ENCODE results near the gene AGTPBP1. TPM values are rescaled to one million over a fixed set of nuclear protein-coding genes. Genes with fewer than 3 reads are reported as not detected.
A peak's percentile ranks its signal among the peaks of the same experiment; 100 is the strongest.

The AGTPBP1 gene
- total RNA-seq, 1 donor from 2014 or later = 38.0 TPM

DNA sequence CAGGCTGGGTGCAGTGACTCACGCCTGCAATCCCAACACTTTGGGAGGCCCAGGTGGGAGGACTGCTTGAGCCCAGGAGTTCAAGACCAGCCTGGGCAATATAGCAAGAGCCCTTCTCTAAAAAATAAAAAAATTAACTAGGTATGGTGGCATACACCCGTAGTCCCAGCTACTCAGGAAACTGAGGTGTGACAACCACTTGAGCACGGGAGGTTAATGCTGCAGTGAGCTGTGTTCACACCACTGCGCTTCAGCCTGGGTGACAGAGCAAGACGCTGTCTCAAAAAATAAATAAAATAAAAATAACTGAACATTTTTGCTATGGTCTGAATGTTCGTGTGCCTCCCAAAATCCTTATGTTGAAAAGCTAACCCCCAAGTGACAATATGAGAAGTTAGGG lies 24.5 kb downstream of the AGTPBP1 start:
- DNase-seq = no peak

DNA sequence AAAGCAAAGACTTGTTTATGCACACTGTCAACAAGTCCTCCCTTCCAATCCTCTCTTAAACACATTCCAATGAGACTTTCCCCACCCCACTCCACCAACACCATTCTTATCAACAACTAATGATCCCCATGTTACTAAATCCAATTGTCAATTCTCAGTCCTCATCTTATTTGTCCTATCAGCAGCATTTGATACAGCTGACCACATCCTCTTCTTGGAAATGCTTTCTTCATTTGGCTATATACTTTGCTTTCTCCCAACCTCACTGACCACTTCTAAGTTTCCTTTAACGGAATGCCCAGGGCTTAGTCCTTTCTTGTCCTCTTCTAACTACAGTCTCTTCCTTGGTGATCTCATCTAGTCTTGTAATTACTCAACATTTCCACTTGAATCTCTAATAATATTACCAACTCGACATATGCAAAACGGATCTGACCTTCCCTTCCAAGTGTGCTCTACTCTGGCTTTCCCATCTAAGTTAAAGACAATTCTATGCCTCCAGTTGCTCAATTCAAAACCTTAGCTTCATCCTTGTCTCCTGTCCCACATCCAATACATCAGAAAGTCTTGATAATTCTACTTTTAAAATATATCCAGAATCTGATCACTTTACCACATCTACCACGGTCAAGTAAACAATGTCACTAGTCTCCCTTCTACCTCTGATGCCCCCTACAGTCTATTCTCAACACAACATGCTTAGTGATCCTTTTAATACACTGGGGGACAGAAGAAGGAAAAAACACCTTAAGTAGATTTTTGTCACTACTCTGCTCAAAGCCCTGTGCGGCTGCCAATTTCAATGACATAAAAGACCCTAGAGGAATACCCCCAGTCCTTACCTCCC lies 25.5 kb downstream of the AGTPBP1 start:
- no peak for DNase-seq

DNA sequence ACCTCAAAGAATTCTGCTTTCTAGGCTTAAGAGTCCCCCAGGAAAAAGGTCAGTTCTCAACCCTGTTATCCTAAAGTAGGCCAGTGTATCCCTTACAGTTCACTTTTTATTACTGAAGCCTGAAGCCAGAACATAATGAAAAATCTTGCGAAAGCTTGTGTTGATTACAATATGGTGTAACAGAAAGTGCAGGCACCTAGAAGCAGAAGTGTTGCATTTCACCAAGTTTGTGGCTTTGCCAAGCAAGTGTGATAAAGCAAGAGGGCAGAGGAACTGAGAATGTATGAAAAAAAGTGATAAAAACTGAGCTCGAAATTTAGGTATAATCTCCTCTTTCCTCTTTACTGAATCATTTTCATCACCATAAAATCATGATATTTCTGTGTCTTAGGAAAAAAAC lies 26.2 kb downstream of the AGTPBP1 start:
- no peak for DNase-seq

DNA sequence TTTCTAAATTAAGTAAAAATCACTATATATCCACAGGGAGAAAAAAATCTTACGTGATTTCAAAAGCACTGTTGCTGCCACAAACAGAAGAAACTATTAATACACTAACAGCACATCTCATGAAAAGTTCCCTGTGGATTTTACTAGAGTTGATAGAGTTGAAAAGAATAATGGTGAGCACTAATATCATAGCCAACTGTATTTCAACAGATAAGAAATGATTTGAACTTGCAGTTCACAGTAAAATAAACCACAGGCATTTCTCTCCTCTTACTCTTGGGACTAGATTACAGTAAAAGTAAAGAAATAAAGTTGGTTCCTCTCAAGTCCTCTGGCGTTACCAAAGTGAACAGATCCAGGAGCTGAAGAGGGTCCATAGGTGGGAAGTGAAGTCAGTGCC lies 27.9 kb downstream of the AGTPBP1 start:
- no peak for DNase-seq

- no peak for DNase-seq
Observed at GRCh38 chr9:85704744-85705143, 37.0 kb downstream of the AGTPBP1 start.

DNA sequence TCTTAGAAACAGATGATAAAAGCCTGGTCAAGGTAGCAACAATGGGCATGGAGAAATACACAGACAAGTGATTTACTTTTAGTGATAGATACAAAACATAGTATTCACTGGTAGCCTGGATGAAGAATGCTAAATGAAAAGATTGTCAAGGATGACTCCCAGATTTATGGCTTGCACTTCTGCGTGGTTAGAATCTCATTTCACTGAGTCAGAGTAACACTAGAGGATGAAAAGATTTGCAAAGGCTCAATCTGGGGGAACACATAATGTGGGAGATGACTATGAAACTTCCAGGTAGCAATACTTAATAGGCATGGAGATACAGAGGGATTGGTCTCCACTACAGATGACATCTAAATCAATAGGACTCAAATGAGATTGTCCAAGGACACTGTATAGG lies 38.4 kb downstream of the AGTPBP1 start:
- DNase-seq = no peak

GRCh38 chr9:85702726-85703289 lies 38.9 kb downstream of the AGTPBP1 start:
- DNase-seq = no peak

DNA sequence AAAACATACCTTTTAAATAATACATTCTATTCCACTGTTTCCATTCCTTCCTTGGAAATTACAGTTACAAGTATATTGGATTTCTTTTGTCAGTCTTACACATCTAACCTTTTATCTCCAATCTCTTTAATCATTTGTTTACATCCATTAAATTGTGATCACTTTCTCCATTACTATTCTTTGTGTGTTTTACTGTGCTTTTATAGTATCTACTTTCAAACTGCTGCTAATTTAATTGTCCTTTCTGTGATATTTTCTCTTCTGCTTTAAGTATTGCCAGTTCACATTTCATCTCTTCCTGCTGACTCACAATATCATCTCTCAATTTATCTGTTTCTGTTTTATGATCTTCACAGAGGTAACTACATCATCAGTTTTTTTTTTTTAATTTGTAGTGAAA lies 39.6 kb downstream of the AGTPBP1 start:
- no peak for DNase-seq

DNA sequence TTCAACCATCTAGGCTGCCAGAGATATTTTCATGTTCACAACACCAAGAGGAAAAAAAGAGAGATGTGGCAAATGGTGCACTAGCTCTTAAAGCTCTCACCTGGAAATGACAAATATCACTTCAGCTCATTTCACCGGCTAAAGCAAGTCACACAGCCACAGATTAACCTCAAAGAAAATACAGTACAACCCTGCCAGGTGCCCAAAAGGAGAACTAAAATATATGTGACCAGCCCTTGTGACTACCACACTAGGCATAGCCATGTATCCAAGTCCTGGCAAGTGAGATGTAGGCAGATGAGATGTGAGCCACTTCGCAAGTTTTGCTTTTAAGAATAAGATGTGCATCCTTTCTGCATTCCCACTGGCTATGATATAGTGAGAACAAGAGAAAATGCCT lies 41.4 kb downstream of the AGTPBP1 start:
- DNase-seq = no peak

DNA sequence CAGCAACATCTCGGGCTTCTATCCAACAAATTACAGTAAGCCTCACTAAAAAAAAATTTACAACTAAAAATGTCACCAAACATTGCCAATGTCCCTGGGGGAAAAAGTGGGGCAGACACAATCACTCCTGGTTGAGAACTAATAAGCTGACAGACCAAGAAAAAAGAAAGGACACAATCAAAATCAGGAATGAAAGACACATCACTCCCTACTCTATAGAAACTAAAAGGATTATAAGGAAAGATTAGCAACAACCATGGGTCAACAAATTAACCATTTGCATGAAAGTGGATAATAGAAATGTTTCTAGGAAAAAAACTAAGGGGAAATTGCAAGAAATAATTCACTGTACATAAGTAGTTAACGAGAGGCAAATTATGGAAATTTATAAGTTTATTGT lies 53.4 kb downstream of the AGTPBP1 start:
- no peak for DNase-seq

GRCh38 chr9:85685081-85685480 lies 56.7 kb downstream of the AGTPBP1 start:
- DNase-seq = no peak

DNA sequence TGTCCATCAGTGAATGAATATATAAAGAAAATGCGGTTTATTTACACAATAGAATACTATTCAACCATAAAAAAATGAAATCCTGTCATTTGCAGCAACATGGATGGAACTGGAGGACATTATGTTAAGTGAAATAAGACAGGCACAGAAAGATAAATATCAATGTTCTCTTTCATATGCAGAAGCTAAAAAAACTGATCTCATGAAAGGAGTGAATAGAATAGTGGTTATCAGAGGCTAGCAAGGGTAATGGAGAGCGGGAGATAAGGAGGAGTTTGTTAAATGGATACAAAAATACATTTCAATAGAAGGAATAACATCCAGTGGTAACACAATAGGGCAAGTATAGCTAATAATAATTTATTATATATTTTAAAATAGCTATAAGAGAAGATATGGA lies 65.0 kb downstream of the AGTPBP1 start:
- DNase-seq = no peak

GRCh38 chr9:85667374-85667773 lies 74.4 kb downstream of the AGTPBP1 start:
- no peak for DNase-seq

DNA sequence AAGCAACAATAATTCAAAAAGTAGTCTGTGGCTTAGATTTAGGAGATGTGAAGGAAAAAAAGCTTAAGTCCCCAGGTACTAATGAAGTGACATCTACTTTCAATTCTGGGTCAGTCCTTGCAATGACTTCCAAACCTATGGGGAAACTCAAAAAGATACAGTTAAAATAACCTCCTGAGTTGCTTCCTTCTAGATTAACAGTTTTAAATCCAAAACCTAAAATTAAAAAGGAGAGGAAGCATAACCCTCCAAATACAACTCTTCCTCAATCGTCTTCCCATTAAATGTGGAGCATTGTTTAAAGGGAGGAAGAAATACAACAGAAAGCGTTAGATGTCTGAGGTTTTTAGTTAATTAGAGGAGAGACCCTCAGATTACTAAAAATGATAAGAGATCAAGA lies 75.7 kb downstream of the AGTPBP1 start:
- DNase-seq = no peak

DNA sequence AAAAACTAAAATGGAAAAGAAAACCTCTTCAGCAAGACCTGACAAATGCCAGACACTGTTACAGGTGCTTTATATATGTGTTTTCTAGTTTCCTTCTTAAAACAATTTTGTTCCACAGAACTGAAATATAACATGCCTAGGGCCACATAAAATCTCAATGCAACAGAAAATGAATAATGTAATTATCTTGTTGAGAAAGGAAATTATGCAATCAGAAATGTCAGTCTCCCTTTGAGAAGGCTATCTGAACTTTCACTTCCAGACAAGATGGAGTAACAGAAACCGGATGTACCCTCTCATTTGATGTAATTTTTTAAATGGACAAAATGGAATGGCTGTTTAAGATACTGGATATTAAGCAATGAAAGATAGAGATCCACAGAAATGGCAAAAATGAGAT lies 79.2 kb downstream of the AGTPBP1 start:
- no peak for DNase-seq

DNA sequence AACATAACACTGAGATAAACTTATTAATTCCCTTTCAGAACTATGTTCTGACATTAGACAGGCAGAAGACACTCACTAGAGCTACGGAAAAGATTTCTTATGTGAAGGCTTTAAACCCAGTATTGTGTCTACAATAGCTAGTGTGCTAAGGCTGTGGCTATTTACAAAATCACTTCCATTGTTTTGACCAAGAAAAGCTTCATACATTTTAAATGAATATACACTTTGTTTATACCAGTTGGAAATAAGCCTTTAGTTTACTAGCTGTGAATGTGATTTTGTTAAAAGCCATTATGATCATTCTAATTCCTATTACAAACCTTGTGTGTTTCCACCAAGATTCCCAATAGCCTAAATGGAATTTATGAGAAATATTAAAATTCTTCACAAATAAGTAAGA lies 83.0 kb downstream of the AGTPBP1 start:
- DNase-seq = no peak

DNA sequence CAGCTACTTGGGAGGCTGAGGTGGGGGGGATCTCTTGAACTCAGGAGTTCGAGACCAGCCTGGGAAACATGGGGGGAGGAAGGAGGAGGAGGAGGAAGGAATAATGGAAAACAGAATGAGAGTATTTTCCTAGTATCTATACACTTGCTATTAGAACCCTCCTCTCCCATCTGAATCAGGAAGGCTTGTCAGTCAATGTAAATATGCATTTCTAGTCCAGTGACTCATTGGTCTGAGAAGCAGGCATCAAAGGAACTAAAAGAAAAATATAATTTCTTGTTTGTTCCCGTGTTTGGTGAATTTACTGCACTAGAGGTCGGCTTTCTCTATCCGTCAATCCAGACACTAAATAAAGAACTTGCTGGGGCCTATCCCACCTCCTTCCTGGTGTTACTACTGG lies 88.6 kb downstream of the AGTPBP1 start:
- no peak for DNase-seq

DNA sequence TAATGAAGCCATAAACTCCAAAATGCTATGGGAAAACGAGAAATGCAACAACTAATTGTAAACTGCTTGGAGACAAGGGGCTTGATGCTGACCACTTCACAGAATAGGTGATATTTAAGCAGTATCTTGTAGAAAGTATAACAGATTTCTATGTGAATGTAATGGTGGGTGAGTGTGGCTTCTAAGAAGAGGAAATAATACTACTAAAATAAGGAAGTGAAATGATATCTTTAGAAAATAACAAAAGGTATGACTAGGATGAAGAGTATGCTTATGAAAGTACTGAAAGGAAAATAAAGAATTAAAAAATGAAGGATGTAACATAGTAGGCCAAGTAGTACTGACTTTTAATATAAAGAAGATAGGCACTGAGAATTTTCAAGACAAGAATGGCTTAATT lies 94.2 kb downstream of the AGTPBP1 start:
- DNase-seq = no peak

DNA sequence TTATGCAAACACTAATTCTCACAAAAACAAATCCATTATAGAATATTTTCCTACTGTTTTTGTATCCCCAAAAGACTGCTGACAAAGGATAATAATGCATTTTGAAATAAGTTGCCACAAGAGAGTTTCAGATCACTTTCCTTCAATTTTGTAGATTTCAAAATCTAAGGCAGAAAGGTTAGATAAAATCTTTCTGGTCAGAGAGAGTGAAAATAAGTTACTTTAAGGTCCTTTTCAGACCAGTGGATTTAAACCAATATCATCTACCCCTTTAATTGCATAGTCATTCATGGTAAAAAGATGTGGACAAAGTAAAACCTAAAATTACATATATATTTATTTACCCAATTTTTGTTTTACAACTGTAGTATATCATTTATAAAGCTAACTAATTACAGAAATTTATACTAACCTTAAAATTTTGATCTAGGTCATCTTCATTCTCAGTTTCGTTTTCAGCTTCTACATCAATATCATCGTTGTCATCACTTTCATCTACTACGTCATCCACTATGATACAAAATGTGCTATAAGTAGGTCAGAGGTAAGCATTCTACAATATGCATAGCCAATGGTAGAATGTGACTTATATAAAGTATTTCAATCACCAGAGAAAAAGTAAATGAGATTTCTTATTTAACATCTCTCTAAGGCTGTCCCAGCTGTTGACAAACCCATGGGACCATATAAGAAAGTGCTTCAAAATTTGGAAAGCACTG lies 95.7 kb downstream of the AGTPBP1 start:
- DNase-seq = no peak

- DNase-seq = peak; percentile 7
Observed at GRCh38 chr9:85640425-85640824, 101.3 kb downstream of the AGTPBP1 start.

DNA sequence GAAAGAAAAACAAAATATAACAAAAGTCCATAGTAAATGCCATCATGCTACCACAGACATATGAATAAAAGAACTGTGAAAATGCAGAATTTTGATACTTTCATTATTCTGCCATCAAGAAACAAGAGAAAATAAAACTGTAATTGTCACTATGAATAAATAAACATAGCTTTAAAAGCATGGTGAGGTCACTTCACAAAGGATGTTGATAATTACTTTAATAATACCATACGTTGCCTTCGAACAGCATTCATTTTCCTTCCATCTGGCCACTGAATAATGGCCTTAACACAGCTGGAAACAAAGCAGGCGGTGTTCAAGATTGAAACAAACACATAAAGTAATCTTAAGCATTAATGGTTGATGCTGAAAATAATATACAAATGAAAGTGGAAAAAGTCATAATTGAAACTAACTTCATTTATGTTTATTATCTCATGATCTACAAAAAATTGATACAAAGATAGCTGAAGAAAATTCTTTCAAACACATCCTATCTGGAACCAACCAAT lies 102.0 kb downstream of the AGTPBP1 start:
- no peak for DNase-seq

- no peak for DNase-seq
Observed at GRCh38 chr9:85631809-85632208, 109.9 kb downstream of the AGTPBP1 start.

GRCh38 chr9:85630676-85631075 lies 111.1 kb downstream of the AGTPBP1 start:
- DNase-seq = no peak

All from tongue (tissue), 2 donors.